Measurements from ENCODE around the gene ALDH1A2.
A peak's percentile ranks its signal among the peaks of the same experiment; 100 is the strongest.
"Not testable (repeated sequence)": the region's sequence is repeated elsewhere in the genome, so short reads cannot be mapped to it uniquely, and the experiment has no call there.

The ALDH1A2 gene

GRCh38 chr15:58065445-58066041 lies at the start of gene ALDH1A2:
TSS of gene ALDH1A2 (minus strand) at chr15:58065711. CDS start at chr15:58065650, 61 bp downstream.
- no peak for DNase-seq

GRCh38 chr15:58114812-58115211 lies 49.3 kb upstream of the ALDH1A2 start:
- no peak for DNase-seq

GRCh38 chr15:58114388-58114787 lies 48.9 kb upstream of the ALDH1A2 start:
- DNase-seq: no peak

GRCh38 chr15:58113358-58113757 lies 47.8 kb upstream of the ALDH1A2 start:
- DNase-seq: not testable (repeated sequence)

- no peak for DNase-seq
Measured at GRCh38 chr15:58111718-58112104, 46.2 kb upstream of the ALDH1A2 start.

- DNase-seq: no peak
Measured at GRCh38 chr15:58110999-58111717, 45.6 kb upstream of the ALDH1A2 start.

- no peak for DNase-seq
Measured at GRCh38 chr15:58109419-58109818, 43.9 kb upstream of the ALDH1A2 start.

GRCh38 chr15:58108117-58108516 lies 42.6 kb upstream of the ALDH1A2 start:
- no peak for DNase-seq

- DNase-seq: no peak
Measured at GRCh38 chr15:58103482-58103881, 38.0 kb upstream of the ALDH1A2 start.

- no peak for DNase-seq
Measured at GRCh38 chr15:58096529-58097084, 31.1 kb upstream of the ALDH1A2 start.

GRCh38 chr15:58095415-58095814 lies 29.9 kb upstream of the ALDH1A2 start:
- DNase-seq: no peak

- DNase-seq: no peak
Measured at GRCh38 chr15:58087871-58088270, 22.4 kb upstream of the ALDH1A2 start.

- DNase-seq: no peak
Measured at GRCh38 chr15:58086491-58086890, 21.0 kb upstream of the ALDH1A2 start.

- no peak for DNase-seq
Measured at GRCh38 chr15:58083526-58083925, 18.0 kb upstream of the ALDH1A2 start.

GRCh38 chr15:58081891-58082290 lies 16.4 kb upstream of the ALDH1A2 start:
- DNase-seq: no peak

GRCh38 chr15:58081456-58081855 lies 15.9 kb upstream of the ALDH1A2 start:
- no peak for DNase-seq

- DNase-seq: not testable (repeated sequence)
Measured at GRCh38 chr15:58080959-58081358, 15.4 kb upstream of the ALDH1A2 start.

GRCh38 chr15:58080398-58080797 lies 14.9 kb upstream of the ALDH1A2 start:
- DNase-seq: no peak

- DNase-seq: no peak
Measured at GRCh38 chr15:58078591-58078990, 13.1 kb upstream of the ALDH1A2 start.

GRCh38 chr15:58077427-58077826 lies 11.9 kb upstream of the ALDH1A2 start:
- no peak for DNase-seq

GRCh38 chr15:58074452-58074851 lies 8.9 kb upstream of the ALDH1A2 start:
- DNase-seq: no peak

- peak; percentile 31 for DNase-seq
Measured at GRCh38 chr15:58070801-58071418, 5.4 kb upstream of the ALDH1A2 start.

- DNase-seq: no peak
Measured at GRCh38 chr15:58069008-58069407, 3.5 kb upstream of the ALDH1A2 start.
